T1000 (cell line): Measurements from ENCODE around the gene PAH.

ENCODE experiments used
- DNase-seq: peaks from one replicate; lab custom pipeline; 2025; ENCODE audit warnings: mixed read lengths; lab: John Stamatoyannopoulos, UW

Gene PAH

GRCh38 chr12:102821149-102821548, 95.9 kb downstream of the PAH start:
- no peak for DNase-seq

- DNase-seq = no peak
Observed at GRCh38 chr12:102816816-102817434, 100.1 kb downstream of the PAH start.

DNA sequence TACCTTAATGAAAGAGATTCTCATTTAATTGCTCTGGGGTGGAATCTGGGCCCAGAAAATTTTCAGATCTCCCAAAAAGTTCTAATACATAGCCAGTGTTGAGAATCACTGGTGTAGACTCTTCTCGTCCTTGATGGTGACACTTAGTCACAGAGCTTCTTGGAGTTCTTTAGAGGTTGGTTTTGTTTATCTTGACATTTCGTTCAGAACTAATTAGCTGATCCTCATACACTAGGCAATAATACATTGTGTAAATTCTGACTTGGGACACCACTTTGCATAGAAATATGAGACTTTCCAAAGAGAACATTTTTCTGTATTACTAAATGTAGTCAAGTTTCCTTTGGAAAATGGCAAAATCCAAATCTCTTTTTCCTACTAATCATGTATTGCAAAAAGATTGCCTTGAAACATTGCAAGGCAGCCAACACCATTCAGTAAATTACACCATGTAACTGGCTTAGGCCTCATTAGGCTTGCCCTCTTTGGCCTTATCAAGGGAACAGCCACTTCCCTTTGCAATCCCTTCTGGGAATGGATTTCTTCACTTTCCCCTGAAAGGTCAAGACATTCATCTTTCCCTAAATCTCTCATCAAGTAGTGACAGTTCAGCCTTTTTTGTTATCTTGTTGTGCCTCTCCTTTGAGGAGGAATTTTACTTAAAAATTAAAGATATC, 102.2 kb downstream of the PAH start:
- DNase-seq = no peak

DNA sequence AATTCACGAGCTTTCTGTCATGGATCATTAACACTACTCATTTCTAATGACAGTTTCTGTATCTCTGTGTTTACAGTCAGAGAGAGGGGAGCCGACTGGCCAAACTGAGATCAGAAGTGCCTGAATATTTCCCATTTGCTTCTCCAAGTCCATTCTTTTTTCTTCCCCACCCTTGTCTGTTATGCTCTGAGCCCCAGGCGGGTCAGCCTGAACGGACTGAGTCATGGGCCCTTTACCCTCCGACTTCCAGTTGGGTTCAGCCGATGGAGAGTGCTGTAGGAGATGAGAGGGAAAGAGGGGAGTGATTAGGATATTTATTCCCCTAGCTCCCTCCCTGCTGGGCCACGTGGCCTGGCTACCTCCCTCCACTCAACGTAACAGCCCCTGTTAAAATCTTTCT, 104.7 kb downstream of the PAH start:
- no peak for DNase-seq

- DNase-seq = no peak
Observed at GRCh38 chr12:102811110-102811737, 105.8 kb downstream of the PAH start.

- DNase-seq = no peak
Observed at GRCh38 chr12:102808412-102808811, 108.6 kb downstream of the PAH start.

DNA sequence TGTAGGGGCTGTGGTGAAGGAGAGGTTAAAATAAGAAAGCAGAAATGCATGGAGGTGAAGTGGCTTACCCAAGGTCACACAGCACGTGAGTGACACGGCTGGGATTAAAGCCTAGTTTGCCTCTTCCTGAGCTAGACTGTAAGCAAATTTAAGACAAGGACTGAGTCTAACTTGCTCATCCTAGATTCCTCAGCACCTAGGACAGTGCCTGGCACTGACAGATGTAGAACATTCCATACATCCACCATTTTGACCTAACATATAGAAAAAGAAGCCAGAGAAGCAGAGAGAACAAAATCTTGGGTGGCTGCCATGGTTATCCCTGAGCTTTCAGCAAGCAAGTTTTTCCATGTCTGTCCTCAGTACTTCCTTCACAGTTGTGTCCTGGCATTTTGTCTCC, 110.5 kb downstream of the PAH start:
- DNase-seq = no peak

DNA sequence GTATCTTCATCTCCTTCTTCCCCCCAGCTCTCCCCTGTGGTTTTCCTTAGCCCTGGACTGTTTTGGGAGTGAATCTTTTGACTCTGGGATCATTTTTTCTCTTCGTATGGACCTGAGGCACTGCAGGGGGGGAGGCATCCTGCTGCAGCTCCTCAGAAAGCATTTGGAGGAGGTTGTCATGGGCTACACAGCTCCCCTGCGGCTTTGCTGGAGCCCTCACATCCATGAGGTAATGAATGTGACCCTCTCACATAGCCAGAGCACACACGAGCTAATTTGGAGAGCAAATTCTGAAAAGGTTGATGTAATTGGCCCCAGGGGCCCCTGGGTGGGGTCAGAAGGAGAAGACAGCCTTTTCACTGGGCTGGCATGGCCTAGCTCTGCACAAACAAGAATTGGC, 110.9 kb downstream of the PAH start:
- DNase-seq = no peak

DNA sequence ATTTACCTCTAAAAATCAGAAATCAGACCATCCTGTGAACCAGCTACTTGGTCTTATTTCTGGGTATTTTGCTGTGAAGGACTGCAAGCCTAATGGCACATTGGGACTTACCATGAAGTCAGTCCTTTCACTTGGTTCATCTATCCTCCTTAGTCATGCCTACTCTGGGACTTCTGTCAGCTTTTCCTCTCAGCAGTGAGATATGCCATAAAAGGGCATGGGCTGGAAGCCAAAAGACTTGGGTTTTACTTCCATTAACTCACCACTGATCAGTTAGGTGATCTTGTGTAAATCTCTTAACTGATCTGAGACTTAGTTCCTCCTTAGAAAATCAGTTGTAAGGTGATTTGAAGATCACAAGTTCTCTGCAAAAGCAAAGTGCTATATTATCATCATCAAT, 116.5 kb downstream of the PAH start:
- DNase-seq = no peak

DNA sequence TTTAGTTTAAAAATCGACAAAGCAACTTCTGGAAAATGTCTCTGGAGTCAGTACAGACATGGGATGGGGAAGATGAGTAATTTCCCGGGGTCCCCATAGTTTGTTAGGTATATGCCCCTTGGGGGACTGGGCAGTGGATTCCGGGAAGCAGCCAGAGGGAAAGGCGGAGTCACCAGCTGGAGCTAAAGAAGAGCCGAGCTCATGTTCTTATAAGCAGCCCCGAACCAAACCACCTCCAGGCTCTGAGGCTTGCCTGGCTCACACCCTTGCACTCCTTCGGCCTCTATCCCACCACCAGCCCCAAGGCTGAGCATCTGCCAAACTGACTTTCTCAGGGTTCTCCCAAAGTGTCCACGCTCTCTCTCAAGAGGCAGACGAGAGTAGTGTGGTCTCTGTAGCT, 117.8 kb downstream of the PAH start:
- DNase-seq = no peak

DNA sequence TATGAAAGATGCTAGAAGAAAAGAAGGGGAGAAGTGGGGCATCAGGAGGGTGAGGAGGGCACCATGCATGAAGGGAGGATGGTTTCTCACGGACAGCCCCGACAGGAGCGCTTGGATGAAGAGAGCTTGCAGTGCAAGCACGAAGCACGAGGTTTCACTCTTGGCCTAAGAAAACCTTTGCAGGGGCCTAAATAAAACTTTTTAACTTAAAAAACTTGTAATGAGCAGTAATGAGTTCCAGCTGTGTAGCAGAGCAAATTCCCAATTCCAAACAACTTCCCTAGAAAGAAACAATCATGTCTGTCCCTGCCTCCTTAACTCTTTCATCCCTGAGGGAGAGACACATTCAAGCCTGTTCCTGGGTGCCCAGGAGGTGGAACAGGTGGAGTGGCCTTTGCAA, 119.5 kb downstream of the PAH start:
- no peak for DNase-seq

GRCh38 chr12:102793921-102794320, 123.1 kb downstream of the PAH start:
- no peak for DNase-seq
